Measurements from ENCODE around the gene RAB25. TPM values are rescaled to one million over a fixed set of nuclear protein-coding genes. Genes with fewer than 3 reads are reported as not detected.

Gene RAB25
- total RNA-seq, 1 experiment from 2014 or later, result not detected

- H3K4me3 ChIP-seq, result no peak overlapping the region
- H3K4me1 ChIP-seq, result no peaks in the 10 kb centered on the region
- peaks cover 8% of the 10 kb centered on the region; the same call in 1 of the 2 replicates for H3K36me3 ChIP-seq
- no peaks in the 10 kb centered on the region for H3K27me3 ChIP-seq
- H3K9me3 ChIP-seq (replicated peaks), result no peaks in the 10 kb centered on the region
- no peak overlapping the region for H3K27ac ChIP-seq
- DNase-seq, result no peak
Observed at GRCh38 chr1:156048663-156049258, 12.2 kb upstream of the RAB25 start.

- no peaks in the 10 kb centered on the region for H3K4me1 ChIP-seq
- no peak for DNase-seq
- peaks cover 8% of the 10 kb centered on the region; the same call in 1 of the 2 replicates for H3K36me3 ChIP-seq
- H3K4me3 ChIP-seq, result no peak overlapping the region
- no peaks in the 10 kb centered on the region for H3K27me3 ChIP-seq
- no peak overlapping the region for H3K27ac ChIP-seq
- no peaks in the 10 kb centered on the region for H3K9me3 ChIP-seq (replicated peaks)
Observed at GRCh38 chr1:156050376-156050775, 10.6 kb upstream of the RAB25 start.

GRCh38 chr1:156051011-156051725 lies 9.8 kb upstream of the RAB25 start:
- no peaks in the 10 kb centered on the region for H3K4me1 ChIP-seq
- no peak overlapping the region for H3K27ac ChIP-seq
- no peaks in the 10 kb centered on the region for H3K27me3 ChIP-seq
- no peaks in the 10 kb centered on the region for H3K9me3 ChIP-seq (replicated peaks)
- no peak overlapping the region for H3K4me3 ChIP-seq
- H3K36me3 ChIP-seq, result peaks cover 8% of the 10 kb centered on the region; the same call in 1 of the 2 replicates
- no peak for DNase-seq

GRCh38 chr1:156052862-156053767 lies 7.8 kb upstream of the RAB25 start:
- Histone ChIP-seq H3K4me3 (peak overlapping the region; percentile 77), H3K27me3 (no peaks in the 10 kb centered on the region), H3K9me3 (replicated peaks) (no peaks in the 10 kb centered on the region), H3K36me3 (peaks cover 6% of the 10 kb centered on the region; the same call in 1 of the 2 replicates), H3K4me1 (peaks cover 5% of the 10 kb centered on the region; the same call in 1 of the 2 replicates), H3K27ac (peak overlapping the region; percentile 45; the same call in 1 of the 2 replicates)
- DNase-seq, result peak; percentile 76 to 80

GRCh38 chr1:156053768-156054499 lies 7.0 kb upstream of the RAB25 start, which contains the start of gene UBQLN4:
TSS of gene UBQLN4 (minus strand) at chr1:156053798. CDS start at chr1:156053701, 97 bp downstream.
- H3K36me3 ChIP-seq, result peaks cover 5% of the 10 kb centered on the region; the same call in 1 of the 2 replicates
- H3K9me3 ChIP-seq (replicated peaks), result no peaks in the 10 kb centered on the region
- H3K4me1 ChIP-seq, result peaks cover 5% of the 10 kb centered on the region; the same call in 1 of the 2 replicates
- no peaks in the 10 kb centered on the region for H3K27me3 ChIP-seq
- peak within 1 kb of the TSS; percentile 94 for H3K27ac ChIP-seq
- H3K4me3 ChIP-seq, result peak within 1 kb of the TSS; percentile 77
- DNase-seq, result peak; percentile 87 to 91

GRCh38 chr1:156054500-156055280 lies 6.3 kb upstream of the RAB25 start, which contains the start of gene LAMTOR2:
TSS of gene LAMTOR2 (plus strand) at chr1:156054782. CDS start at chr1:156054890, 108 bp downstream.
- H3K36me3 ChIP-seq, result 0 out of 2 replicates have a peak, but pooled peaks cover 3% of the 10 kb centered on the region
- H3K4me1 ChIP-seq, result peaks cover 5% of the 10 kb centered on the region; the same call in 1 of the 2 replicates
- no peaks in the 10 kb centered on the region for H3K9me3 ChIP-seq (replicated peaks)
- H3K27ac ChIP-seq, result peak within 1 kb of the TSS; percentile 94
- no peaks in the 10 kb centered on the region for H3K27me3 ChIP-seq
- H3K4me3 ChIP-seq, result peak within 1 kb of the TSS; percentile 77
- DNase-seq, result peak; percentile 98

GRCh38 chr1:156055281-156056048 lies 5.5 kb upstream of the RAB25 start:
- Histone ChIP-seq H3K27ac (peak overlapping the region; percentile 94; the same call in 1 of the 2 replicates), H3K4me1 (peaks cover 5% of the 10 kb centered on the region; the same call in 1 of the 2 replicates), H3K9me3 (replicated peaks) (no peaks in the 10 kb centered on the region), H3K4me3 (peak overlapping the region; percentile 77), H3K27me3 (no peaks in the 10 kb centered on the region), H3K36me3 (no peaks in the 10 kb centered on the region)
- DNase-seq, result no peak

- H3K27me3 ChIP-seq, result no peaks in the 10 kb centered on the region
- H3K9me3 ChIP-seq (replicated peaks), result no peaks in the 10 kb centered on the region
- no peaks in the 10 kb centered on the region for H3K36me3 ChIP-seq
- H3K27ac ChIP-seq, result no peak overlapping the region
- DNase-seq, result no peak
- peaks cover 5% of the 10 kb centered on the region; the same call in 1 of the 2 replicates for H3K4me1 ChIP-seq
- H3K4me3 ChIP-seq, result no peak overlapping the region
Observed at GRCh38 chr1:156056326-156056849, 4.6 kb upstream of the RAB25 start.

GRCh38 chr1:156062189-156062588 lies 1.2 kb downstream of the RAB25 start:
- no peaks in the 10 kb centered on the region for H3K9me3 ChIP-seq (replicated peaks)
- no peak for DNase-seq
- H3K27ac ChIP-seq, result no peak overlapping the region
- H3K36me3 ChIP-seq, result no peaks in the 10 kb centered on the region
- no peak overlapping the region for H3K4me3 ChIP-seq
- no peaks in the 10 kb centered on the region for H3K27me3 ChIP-seq
- peaks cover 7% of the 10 kb centered on the region; the same call in 1 of the 2 replicates for H3K4me1 ChIP-seq

GRCh38 chr1:156063997-156064285 lies 3.0 kb downstream of the RAB25 start:
- DNase-seq, result peak; percentile 57 to 58
- H3K4me1 ChIP-seq, result 0 out of 2 replicates have a peak, but pooled peaks cover 3% of the 10 kb centered on the region

GRCh38 chr1:156064615-156065014 lies 3.7 kb downstream of the RAB25 start:
- DNase-seq, result no peak
- Histone ChIP-seq H3K9me3 (replicated peaks) (no peaks in the 10 kb centered on the region), H3K4me1 (0 out of 2 replicates have a peak, but pooled peaks cover 3% of the 10 kb centered on the region), H3K36me3 (no peaks in the 10 kb centered on the region), H3K27me3 (no peaks in the 10 kb centered on the region), H3K27ac (no peak overlapping the region), H3K4me3 (no peak overlapping the region)

More at GRCh38 chr1:156063997-156064285, 3.0 kb downstream of the RAB25 start:
- H3K27ac ChIP-seq, result no peak overlapping the region
- no peaks in the 10 kb centered on the region for H3K9me3 ChIP-seq (replicated peaks)
- H3K4me3 ChIP-seq, result no peak overlapping the region
- no peaks in the 10 kb centered on the region for H3K36me3 ChIP-seq
- H3K27me3 ChIP-seq, result no peaks in the 10 kb centered on the region

- H3K9me3 ChIP-seq (replicated peaks), result no peaks in the 10 kb centered on the region
- 0 out of 2 replicates have a peak, but pooled peaks cover 3% of the 10 kb centered on the region for H3K4me1 ChIP-seq
- H3K4me3 ChIP-seq, result no peak overlapping the region
- H3K27me3 ChIP-seq, result no peaks in the 10 kb centered on the region
- no peaks in the 10 kb centered on the region for H3K36me3 ChIP-seq
- no peak for DNase-seq
- no peak overlapping the region for H3K27ac ChIP-seq
Observed at GRCh38 chr1:156065212-156065611, 4.3 kb downstream of the RAB25 start.
